Pulmonary artery endothelial cell (primary cell): Measurements from ENCODE around the gene SERINC5. TPM values are rescaled to one million over a fixed set of nuclear protein-coding genes. Genes with fewer than 3 reads are reported as not detected.
"Not testable (repeated sequence)": the region's sequence is repeated elsewhere in the genome, so short reads cannot be mapped to it uniquely, and the experiment has no call there.

Experiments used
- DNase-seq: peaks from one replicate; pipeline ENCODE4 v3.0.0-alpha.2; 2011; ENCODE audit warnings: low read depth, low spot score
- total RNA-seq: library from RNA; depleted of rRNA; stranded (reverse); fragments of >200 nt; gene quantifications from 2 replicates; pipeline ENCODE4 v1.2.3, GENCODE V29; 2014

Gene SERINC5
- total RNA-seq: 6.3 and 6.8 TPM in 2 replicates

DNA sequence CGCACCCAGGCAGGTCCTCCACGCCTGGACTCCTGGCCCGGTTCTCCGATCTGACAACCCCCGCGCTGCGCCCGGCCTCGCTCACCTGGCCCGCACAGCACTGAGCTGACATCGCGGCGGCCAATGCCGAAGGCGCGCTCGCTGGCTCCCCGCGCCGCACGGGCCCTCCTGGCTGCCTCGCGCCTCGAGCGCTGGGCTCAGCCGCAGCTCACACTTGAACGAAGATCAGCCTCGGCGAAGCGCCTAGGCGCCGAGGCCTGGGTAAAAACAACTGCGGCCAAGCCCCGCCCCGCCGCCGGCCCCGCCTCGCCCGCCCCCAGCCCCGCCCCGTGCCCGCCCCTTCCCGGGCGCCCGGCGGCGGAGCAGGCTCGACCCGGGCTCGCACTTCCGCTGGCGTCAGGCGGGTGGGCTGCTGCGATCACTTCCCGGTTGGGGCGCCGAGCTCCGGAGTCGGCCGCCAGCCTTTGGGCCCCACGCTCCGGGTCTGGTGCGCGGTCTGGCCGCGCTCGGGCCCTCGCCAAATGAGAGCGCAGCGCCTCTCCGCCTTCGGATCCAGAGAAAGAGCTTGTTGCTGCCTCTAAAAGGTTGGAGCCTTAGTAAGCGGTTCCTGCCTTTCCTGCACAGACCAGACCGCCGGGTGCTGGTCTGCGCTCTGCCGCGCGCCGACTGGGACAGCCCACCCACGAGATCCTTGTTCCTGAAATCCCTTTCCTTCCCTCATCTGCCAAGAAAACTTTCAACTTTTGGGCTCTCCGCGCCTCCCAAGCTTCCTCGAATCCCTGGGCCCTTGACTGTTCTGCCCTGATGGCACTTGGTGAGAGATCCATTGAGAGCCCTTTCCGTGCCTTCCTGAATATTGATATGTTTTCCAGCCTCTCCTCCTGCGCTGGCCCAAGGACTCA, at the start of gene SERINC5:
TSS of gene SERINC5 (minus strand) at position 238 of the 902 bp plus-strand sequence. CDS start at position 112, 126 bp downstream.
- peak; percentile 26 for DNase-seq

DNA sequence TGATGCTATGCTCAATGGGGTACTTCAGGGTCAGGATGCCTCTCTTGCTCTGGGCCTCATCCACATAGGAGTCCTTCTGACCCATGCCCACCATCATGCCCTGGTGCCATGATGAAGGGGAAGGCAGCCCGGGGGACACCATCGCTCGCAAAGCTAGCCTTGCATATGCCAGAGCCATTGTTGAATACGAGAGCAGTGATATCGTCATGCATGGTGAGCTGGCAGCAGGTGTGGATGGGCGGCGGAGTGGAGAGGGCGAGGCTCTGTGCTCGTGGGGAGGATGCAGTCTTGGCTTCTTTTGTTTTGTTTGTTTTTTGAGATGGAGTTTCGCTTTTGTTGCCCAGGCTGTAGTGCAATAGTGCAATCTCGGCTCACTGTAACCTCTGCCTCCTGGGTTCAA, 46.8 kb upstream of the SERINC5 start:
- no peak for DNase-seq

DNA sequence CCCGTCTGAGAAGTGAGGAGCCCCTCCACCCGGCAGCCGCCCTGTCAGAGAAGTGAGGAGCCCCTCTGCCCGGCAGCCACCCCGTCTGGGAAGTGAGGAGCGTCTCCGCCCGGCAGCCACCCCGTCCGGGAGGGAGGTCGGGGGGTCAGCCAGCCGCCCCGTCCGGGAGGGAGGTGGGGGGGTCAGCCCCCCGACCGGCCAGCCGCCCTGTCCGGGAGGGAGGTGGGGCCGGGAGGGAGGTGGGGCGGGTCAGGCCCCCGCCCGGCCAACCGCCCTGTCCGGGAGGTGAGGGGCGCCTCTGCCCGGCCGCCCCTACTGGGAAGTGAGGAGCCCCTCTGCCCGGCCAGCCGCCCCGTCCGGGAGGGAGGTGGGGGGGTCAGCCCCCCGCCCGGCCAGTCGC, 45.5 kb upstream of the SERINC5 start:
- DNase-seq: not testable (repeated sequence)

DNA sequence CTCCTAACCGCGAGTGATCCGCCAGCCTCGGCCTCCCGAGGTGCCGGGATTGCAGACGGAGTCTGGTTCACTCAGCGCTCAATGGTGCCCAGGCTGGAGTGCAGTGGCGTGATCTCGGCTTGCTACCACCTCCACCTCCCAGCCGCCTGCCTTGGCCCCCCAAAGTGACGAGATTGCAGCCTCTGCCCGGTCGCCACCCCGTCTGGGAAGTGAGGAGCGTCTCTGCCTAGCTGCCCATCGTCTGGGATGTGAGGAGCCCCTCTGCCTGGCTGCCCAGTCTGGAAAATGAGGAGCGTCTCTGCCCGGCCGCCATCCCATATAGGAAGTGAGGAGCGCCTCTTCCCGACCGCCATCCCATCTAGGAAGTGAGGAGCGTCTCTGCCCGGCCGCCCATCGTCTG, 44.9 kb upstream of the SERINC5 start:
- DNase-seq: not testable (repeated sequence)

DNA sequence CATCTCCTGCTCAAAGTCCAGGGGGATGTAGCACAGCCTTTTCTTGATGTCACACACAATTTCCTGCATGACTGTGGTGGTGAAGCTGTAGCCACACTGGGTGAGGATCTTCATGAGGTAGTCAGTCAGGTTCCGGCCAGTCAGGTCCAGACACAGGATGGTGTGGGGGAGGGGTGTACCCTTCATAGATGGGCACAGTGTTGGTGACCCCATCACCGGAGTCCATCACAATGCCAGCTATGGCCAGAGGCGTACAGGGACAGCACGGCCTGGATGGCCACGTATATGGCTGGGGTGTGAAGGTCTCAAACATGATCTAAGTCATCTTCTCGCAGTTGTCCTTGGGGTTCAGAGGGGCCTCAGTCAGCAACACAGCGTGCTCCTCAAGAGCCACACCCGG, 44.3 kb upstream of the SERINC5 start:
- no peak for DNase-seq

DNA sequence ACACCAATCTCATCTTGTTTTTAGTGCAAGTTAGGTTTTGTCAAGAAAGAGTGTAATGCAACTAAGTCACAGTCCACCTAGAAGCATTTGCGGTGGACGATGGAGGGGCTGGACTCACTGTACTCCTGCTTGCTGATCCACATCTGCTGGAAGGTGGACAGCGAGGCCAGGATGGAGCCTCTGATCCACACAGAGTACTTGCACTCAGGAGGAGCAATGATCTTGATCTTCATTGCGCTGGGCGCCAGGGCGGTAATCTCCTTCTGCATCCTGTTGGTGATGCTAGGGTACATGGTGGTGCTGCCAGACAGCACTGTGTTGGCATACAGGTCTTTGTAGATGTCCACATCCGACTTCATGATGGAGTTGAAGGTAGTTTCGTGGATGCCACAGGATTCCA, 43.8 kb upstream of the SERINC5 start:
- DNase-seq: no peak

DNA sequence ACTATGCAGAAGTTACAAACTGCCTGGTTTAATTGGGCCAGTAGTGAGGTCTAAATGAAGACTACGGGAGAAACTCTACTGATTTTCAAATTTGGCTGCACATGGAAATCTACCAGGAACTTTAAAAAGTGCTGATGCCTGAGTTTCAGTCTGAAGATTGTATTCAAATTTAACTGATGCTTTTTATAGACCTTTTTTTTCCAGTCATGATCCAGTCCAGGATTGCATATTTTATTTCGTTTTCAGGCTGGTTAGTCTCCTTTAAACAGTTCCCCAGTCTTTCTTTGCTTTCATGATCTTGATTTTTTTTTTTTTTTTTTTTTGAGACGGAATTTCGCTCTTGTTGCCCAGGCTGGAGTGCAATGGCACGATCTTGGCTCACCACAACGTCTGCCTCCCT, 40.3 kb upstream of the SERINC5 start:
- no peak for DNase-seq

DNA sequence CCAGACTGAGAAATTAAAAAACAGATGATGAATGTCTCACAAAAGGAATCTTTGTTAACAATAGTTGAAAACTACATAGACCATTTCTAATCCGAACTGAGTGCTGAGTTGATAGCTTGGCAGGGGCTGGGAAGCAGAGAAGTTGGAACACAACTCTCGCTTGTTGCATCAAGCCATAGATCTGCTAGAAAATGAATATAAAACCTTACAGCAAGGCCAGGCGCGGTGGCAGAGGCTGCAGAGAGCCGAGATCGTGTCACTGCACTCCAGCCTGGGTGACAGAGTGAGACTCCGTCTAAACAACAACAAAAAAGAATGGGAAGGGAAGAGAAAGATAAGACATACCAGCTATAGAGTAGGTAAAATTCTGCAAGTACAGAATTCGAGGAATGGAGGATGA, 35.9 kb upstream of the SERINC5 start:
- DNase-seq: no peak

DNA sequence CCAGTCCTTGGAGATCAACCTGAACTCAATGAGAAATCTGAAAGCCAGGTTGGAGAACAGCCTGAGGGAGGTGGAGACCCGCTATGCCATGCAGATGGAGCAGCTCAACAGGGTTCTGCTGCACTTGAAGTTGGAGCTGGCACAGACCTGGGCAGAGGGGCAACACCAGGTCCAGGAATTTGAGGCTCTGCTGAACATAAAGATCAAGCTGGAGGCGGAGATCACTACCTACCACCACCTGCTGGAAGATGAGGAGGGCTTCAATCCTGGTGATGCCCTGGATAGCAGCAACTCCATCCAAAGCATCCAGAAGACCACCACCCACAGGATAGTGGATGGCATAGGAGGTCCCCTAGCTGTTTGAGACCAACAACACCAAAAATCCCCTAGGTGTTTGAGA, 33.5 kb upstream of the SERINC5 start:
- no peak for DNase-seq

DNA sequence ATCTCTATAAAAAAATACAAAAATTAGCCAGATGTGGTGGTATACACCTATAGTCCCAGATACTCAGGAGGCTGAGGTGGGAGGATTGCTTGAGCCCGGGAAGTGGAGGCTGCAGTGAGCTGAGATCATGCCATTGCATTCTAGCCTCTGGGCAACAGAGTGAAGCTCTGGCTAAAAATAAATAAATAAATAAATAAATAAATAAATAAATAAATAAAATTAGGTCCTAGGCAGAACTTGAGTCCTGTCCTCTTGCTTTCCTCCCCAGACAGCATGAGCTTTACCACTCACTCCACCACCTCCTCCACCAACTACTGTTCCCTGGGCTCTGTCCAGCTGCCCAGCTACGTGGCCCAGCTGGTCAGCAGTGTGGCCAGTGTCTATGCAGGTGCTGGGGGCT, 32.3 kb upstream of the SERINC5 start:
- no peak for DNase-seq

DNA sequence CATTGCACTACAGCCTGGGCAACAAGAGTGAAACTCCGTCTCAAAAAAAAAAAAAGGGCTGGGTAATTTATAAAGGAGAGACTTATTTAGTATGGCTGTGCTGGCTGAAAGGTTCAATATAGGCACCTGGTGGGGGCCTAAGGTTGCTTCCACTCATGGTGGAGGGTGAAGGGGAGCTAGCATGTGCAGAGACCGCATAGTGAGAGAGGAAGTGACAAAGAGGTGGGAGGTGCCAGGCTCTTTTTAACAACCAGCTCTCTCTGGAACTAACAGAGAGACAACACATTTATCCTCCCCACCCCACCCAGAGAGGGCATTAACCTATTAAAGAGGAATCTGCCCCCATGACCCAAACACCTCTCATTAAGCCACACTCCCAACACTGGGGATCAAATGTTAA, 28.9 kb upstream of the SERINC5 start:
- no peak for DNase-seq

DNA sequence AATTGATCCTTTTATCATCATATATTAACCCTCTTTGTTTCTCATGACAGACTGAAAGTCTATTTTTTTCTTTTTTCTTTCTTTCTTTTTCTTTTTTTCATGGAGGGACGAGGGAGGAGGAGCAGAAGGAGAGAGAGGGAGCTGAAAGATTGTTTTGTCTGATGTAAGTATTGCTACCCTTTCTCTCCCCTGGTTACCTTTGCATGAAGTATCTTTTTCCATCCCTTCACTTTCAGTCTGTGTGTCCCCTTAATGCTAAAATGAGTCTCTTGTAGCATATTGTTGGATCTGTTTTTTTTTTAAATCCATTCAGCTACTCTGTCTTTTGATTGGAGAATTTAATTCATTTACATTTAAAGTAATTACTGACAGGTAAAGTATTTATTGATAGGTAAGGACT, 27.5 kb upstream of the SERINC5 start:
- DNase-seq: no peak

DNA sequence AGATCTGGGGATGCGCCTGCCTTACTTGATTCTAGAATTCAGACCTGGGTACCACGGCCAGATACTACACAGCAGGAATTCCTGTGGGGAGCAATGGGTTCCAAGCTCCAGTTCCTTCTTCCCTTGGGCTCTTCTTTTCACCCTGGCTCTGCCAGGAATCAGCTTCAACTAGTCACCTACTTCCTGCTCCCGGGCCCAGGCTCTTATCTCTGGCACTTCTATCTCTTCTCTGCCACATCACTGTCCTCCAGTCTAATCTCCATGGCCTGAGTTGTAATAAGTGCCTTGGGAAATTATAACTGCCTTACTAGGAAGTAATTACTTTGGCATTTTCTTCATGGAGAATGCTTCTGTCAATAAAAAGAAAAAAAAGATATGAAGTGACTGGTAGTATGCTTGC, 26.2 kb upstream of the SERINC5 start:
- no peak for DNase-seq

DNA sequence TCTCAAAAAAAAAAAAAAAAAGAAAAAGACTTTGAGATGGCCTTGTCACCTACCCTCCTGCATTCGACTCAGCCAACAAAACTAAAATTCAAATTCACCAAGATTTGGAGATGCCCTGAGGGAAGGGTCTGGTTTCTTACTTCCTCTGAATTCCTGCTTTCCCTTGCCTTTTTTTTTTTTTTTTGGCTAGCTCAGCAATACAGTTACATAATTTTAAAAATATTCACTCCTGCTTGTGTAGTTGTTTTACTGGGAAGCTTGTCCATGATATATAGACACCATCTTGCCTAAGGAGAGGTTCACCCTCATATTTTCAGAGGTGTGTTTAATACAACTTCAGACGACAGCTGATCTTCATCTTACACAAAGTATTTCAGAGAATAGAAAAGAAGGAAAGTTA, 21.3 kb upstream of the SERINC5 start:
- DNase-seq: no peak

DNA sequence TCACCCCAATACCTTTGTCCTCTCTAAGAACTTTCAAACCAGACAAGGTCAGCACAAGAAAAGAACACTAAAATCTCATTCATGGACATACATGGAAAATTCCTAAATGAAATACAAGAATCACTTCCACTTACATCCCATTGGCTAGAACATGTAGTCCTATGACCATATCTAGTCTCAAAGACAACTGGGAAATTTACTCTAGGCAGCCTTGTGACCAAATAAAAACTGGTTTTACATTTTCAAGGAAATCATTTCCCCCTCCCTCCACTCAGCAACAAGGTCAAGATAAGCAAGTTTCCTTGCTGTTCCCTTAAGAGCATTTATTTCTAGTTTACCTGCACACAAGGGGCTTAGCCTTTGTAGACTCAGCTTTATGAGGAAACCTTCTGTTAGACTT, 20.3 kb upstream of the SERINC5 start:
- DNase-seq: no peak

DNA sequence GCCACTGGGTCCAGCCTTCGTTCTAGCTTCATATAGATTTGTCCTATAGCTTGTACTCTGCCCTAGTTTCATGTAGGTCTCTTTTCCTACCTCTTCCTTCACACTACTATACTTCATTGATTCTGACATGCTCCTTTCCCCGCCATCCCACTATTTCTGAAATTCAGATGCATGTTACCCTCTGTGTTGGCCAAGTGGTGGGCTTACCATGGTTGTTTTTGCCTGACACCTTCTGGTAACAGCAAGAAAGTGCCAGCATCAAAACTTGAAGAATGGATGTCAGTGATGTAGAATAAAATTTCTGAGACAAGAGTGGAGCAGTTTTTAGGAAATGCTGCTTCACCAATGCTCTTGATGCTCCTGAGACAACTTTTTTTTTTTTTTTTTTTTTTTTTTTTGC, 19.5 kb upstream of the SERINC5 start:
- DNase-seq: no peak

DNA sequence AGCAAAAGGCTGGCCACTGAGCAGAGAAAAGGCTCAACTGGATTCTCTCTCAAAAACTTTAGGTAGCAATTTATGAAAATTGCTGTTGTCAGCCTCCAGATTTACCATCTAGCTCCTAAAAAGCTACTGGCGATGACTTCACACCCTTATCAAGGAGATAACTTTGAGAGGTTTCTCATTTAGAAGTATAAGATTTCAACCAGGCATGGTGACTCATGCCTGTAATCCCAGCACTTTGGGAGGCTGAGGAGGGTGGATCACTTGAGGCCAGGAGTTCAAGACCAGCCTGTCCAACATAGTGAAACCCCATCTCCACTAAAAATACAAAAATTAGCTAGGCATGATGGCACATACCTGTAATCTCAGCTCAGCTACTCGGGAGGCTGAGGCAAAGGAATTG, 14.7 kb upstream of the SERINC5 start:
- DNase-seq: not testable (repeated sequence)

DNA sequence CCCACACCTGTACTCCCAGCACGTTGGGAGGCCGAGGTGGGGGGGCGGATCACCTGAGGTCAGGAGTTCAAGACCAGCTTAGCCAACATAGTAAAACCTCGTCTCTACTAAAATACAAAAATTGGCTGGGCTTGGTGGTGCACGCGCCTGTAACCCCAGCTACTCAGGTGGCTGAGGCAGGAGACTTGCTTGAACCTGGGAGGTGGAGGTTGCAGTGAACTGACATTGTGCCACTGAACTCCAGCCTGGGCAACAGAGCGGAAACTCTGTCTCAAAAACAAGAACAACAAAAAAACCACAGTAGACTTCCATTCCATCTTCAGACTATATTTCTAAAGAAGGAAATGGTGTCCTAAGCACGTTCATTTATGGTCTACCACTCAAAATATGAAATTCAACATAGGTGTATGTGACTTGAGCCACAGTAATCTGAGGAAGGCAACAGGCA, 14.2 kb upstream of the SERINC5 start:
- no peak for DNase-seq

DNA sequence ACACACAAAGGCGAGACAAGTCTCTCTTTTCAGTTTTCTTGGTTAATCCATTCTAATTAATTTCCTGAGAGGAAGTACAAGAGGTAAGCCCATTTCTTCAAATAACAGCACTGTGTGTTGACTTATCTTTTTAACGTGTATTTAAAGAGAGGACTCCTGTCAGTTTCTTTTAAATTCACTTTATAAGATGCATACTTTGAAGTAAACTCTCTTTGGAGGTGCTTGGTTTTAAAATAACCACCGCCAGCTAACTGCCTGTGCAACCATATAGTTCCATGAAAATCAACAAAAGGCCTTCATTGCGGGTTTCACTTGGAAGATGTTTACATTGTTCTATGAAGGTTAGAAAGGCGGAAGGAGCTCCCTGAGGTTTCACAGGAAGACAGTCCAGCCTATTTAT, 13.1 kb upstream of the SERINC5 start:
- no peak for DNase-seq

DNA sequence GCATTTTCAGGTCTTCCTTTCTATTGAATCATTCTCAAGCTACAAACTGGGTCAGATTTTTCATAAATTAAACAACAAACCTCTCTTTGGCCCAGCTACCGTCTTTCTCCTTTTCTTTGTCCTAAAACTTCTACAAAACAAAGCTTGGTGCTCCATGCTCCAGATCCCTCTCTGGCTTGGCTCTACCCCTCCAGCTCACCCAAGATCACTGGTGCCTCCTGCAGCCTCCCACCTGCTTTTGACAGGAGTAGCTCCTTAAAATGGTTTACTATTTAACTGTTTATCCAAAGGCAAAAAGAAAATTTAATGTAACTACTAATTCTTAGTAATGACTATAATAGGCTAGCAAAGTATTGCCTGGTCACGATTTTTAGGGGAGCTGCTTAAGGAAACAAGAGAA, 10.7 kb upstream of the SERINC5 start:
- no peak for DNase-seq

DNA sequence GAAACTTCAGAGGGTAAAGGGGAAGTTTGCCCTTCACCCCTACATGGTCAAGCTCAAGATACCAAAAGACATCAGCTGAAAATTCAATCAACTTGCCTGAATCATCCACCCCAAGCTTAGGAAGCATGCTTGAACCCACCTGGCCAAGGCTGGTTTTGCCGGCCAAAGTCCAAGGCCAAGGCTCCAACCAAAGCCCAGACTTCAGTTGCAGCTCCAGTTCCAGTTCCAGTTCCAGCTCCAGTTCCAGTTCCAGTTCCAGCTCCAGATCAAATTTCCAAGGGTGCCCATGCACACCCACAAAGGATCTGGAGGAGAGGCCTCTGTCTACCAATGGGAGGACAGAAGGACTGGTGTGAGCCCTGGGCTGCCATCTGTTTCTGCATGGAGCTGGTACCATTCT, 4.6 kb upstream of the SERINC5 start:
- DNase-seq: no peak

DNA sequence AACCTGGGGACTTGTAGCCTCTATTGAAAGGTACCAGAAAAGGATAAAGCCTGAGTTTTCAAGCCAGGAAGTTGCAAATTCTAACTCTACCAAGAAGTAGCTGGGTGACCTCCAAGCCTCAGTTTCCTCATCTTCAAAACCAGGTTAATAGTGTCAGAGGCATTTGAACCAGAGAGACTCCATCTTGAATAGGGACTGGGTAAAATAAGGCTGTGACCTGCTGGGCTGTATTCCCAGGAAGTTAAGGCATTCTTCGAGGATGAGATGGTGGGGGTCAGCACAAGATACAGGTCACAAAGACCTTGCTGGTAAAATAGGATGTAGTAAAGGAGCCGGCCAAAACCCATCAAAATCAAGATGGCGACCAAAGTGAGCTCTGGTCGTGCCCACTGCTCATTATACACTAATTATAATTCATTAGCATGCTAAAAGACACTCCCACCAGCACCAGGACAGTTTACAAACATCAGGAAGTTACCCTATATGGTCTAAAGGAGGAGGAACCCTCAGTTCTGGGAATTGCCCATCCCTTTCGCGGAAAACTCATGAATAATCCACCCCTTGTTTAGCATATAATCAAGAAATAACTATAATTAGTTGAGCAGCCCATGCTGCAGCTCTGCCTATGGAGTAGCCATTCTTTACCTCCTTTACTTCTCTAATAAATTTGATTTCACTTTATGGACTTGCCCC, 3.8 kb upstream of the SERINC5 start:
- DNase-seq: no peak

DNA sequence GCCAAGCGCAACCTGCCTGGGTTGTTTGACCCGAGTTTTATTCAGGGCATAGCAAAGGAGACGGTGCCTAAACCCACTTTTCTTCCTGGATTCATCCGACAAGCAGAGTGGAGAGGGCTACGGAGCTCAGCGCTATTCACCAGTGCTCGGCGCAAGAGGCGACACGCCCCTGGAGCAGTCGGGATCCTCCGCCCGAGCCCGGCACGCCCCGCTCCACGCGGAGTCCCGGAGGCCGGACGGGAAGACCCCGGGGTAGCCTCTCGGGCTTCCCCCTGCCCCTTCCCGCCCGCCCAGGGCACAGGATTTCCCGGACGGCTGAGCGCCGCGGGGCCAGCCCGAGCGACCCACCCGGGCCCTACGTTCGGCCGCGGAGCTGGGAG, 427 bp downstream of the SERINC5 start:
- DNase-seq: peak; percentile 8
